ENCODE measurements around the gene NOTCH1.

DNA sequence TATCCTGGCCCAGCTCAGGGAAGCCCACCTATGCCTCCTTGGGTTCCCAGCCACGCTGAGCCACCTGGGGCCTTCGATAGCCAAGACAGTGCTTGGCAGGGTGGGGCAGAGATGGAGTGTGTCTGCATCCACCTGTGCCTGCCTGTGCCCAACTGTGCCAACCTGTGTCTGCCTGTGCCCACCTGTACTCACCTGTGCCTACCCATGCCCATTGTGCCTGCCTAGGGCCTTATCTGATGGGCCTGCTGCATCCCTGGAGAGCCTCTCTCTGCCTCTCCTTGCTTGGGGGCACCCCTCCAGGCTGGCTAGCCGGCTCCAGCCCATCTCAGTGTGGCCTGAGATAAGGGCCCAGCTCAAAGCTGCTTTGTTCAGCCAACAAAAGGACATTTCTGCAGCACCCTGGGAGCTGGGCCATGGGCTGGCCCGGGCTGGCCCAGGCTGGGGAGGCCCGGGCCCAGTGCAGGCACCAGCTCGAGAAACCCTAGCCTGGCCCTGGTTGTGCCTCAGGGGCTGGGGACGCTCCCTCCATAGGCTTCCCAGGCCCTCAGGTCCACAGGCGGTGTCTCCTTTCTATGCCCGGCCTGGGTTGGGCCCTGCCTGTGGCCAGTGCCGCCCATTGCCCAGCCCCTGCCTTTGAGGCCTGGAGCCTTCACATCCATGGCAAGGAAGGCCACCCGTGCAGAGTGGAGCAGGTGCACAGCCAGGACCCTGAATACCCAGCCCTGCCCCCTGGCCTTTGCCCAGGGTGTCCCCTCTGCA is 37.3 kb upstream of the NOTCH1 start:
- TF ChIP-seq, protein P1, sequence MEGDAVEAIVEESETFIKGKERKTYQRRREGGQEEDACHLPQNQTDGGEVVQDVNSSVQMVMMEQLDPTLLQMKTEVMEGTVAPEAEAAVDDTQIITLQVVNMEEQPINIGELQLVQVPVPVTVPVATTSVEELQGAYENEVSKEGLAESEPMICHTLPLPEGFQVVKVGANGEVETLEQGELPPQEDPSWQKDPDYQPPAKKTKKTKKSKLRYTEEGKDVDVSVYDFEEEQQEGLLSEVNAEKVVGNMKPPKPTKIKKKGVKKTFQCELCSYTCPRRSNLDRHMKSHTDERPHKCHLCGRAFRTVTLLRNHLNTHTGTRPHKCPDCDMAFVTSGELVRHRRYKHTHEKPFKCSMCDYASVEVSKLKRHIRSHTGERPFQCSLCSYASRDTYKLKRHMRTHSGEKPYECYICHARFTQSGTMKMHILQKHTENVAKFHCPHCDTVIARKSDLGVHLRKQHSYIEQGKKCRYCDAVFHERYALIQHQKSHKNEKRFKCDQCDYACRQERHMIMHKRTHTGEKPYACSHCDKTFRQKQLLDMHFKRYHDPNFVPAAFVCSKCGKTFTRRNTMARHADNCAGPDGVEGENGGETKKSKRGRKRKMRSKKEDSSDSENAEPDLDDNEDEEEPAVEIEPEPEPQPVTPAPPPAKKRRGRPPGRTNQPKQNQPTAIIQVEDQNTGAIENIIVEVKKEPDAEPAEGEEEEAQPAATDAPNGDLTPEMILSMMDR (IDR thresholded peaks at IDR 0.05): no peak
- TF ChIP-seq POLR2A (IDR thresholded peaks at IDR 0.05) (no peak), POLR2AphosphoS5 (IDR thresholded peaks at IDR 0.05) (no peak), EP300 (IDR thresholded peaks at IDR 0.05) (no peak)
